Measurements from ENCODE around the gene PGAP1.

Gene PGAP1

DNA sequence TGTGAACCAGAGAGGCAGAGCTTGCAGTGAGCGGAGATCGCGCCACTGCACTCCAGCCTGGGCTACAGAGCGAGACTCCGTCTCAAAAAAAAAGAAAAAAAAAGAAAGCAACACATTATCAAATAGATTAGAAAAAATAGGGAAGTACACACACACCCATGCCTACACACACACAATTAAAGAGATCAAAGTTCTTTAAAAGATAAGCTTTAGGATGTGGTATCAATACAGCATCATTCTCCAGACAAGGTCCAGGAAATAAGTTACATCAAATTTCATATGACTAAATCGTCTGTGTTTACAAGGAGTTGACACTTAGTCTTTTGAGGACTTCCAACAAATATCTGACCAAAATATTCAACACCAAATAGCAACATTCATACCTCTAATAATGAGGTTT, 25.7 kb downstream of the PGAP1 start:
- peaks cover 37% of the 10 kb centered on the region for H3K36me3 ChIP-seq
- TF ChIP-seq, protein P1, sequence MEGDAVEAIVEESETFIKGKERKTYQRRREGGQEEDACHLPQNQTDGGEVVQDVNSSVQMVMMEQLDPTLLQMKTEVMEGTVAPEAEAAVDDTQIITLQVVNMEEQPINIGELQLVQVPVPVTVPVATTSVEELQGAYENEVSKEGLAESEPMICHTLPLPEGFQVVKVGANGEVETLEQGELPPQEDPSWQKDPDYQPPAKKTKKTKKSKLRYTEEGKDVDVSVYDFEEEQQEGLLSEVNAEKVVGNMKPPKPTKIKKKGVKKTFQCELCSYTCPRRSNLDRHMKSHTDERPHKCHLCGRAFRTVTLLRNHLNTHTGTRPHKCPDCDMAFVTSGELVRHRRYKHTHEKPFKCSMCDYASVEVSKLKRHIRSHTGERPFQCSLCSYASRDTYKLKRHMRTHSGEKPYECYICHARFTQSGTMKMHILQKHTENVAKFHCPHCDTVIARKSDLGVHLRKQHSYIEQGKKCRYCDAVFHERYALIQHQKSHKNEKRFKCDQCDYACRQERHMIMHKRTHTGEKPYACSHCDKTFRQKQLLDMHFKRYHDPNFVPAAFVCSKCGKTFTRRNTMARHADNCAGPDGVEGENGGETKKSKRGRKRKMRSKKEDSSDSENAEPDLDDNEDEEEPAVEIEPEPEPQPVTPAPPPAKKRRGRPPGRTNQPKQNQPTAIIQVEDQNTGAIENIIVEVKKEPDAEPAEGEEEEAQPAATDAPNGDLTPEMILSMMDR (IDR thresholded peaks at IDR 0.05; ENCODE audit: low read depth, low read length) = no peak
- no peak for DNase-seq
- no peak overlapping the region for H3K27ac ChIP-seq
- no peak overlapping the region for H3K4me3 ChIP-seq (ENCODE audit: low read depth, low read length)
- no peaks in the 10 kb centered on the region for H3K27me3 ChIP-seq (ENCODE audit: insufficient read depth, low read depth, severe bottlenecking)
- no peaks in the 10 kb centered on the region for H3K9me3 ChIP-seq (ENCODE audit: severe bottlenecking)

DNA sequence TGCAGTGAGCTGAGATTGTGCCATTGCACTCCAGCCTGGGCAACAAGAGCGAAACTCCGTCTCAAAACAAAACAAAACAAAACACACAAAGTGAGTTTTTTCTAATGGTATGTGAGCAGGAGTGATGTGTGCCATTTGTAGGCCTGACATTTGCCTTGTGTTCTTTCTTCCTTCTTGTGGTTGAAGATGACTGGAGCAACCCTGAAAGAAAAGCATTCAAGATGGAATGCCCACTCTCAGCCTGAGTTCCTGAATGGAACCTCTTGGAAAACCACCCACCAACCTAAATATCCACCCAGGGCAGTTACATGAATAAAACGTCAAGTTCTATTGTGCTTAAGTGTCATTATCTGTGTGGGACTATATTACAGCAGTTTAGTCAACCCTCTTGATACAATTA, 26.5 kb downstream of the PGAP1 start:
- Histone ChIP-seq H3K27me3 (ENCODE audit: insufficient read depth, low read depth, severe bottlenecking) (no peaks in the 10 kb centered on the region), H3K4me3 (ENCODE audit: low read depth, low read length) (no peak overlapping the region), H3K36me3 (peaks cover 45% of the 10 kb centered on the region), H3K9me3 (ENCODE audit: severe bottlenecking) (no peaks in the 10 kb centered on the region), H3K27ac (no peak overlapping the region)
- DNase-seq = no peak
- TF ChIP-seq, protein P1 (IDR thresholded peaks at IDR 0.05; ENCODE audit: low read depth, low read length) = no peak

DNA sequence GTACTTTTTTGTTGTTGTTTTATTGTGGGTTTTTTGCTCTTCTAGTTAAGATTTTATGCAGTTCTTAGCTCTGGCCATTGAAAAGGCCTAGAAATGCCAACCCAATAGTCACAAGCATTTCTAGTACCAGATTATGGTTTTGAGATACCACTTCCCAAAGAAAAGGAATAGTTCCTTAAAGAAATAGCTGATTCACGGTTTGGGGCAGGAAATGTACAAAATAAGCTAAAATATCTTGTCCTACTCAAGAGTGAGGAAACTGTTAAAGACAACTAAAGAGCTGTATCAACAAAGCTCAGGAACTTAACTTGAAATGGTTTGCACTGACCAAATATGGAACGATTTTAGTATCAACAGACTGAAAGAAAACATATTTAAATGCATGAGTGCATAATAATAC, 35.4 kb downstream of the PGAP1 start:
- no peak overlapping the region for H3K27ac ChIP-seq
- no peaks in the 10 kb centered on the region for H3K9me3 ChIP-seq (ENCODE audit: severe bottlenecking)
- peaks cover 40% of the 10 kb centered on the region for H3K36me3 ChIP-seq
- no peak overlapping the region for H3K4me3 ChIP-seq (ENCODE audit: low read depth, low read length)
- TF ChIP-seq, protein P1 (IDR thresholded peaks at IDR 0.05; ENCODE audit: low read depth, low read length) = no peak
- DNase-seq = no peak
- H3K27me3 ChIP-seq (ENCODE audit: insufficient read depth, low read depth, severe bottlenecking) = no peaks in the 10 kb centered on the region

DNA sequence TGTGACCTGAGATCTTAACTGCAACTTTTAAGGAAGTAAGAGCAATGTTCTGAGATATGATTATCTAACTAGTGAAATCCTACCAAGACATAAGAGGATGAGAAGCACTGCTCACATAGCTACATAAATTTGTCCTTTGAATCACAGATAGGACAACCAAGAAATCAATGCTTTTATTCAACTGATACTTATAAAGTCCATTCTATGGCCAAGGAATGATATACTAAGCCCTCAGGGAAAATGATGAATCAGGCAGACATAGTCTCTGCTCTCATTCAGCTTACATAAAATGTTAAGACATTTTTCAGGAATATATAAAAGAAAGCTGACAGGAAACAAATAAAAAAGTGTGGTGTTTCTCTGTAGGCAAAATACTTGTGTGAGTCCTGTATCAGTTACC, 39.1 kb downstream of the PGAP1 start:
- H3K9me3 ChIP-seq (ENCODE audit: severe bottlenecking) = no peaks in the 10 kb centered on the region
- TF ChIP-seq, protein P1 (IDR thresholded peaks at IDR 0.05; ENCODE audit: low read depth, low read length) = no peak
- no peak overlapping the region for H3K4me3 ChIP-seq (ENCODE audit: low read depth, low read length)
- DNase-seq = no peak
- H3K27ac ChIP-seq = no peak overlapping the region
- H3K36me3 ChIP-seq = peaks cover 40% of the 10 kb centered on the region
- no peaks in the 10 kb centered on the region for H3K27me3 ChIP-seq (ENCODE audit: insufficient read depth, low read depth, severe bottlenecking)

DNA sequence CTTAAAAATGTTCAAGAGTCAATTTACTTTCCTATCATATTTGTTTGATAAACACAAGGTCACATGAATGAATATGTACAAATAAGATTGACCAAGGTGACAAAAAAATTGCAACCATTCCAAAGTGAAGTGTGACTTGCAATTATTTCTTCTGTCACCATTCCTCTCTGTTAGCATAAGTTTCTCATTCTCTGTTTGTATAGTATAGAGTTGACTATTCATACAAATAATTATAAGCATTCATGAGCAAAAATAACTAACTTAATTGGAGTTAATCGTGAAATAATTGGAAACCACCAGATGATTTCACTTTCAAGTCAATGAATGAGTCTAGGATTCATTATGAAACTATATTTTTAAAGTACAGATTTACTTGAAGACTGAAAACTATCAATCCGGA, 42.1 kb downstream of the PGAP1 start:
- Histone ChIP-seq H3K4me3 (ENCODE audit: low read depth, low read length) (no peak overlapping the region), H3K27me3 (ENCODE audit: insufficient read depth, low read depth, severe bottlenecking) (no peaks in the 10 kb centered on the region), H3K9me3 (ENCODE audit: severe bottlenecking) (no peaks in the 10 kb centered on the region), H3K27ac (no peak overlapping the region), H3K36me3 (peaks cover 46% of the 10 kb centered on the region)
- TF ChIP-seq, protein P1 (IDR thresholded peaks at IDR 0.05; ENCODE audit: low read depth, low read length) = no peak
- no peak for DNase-seq

DNA sequence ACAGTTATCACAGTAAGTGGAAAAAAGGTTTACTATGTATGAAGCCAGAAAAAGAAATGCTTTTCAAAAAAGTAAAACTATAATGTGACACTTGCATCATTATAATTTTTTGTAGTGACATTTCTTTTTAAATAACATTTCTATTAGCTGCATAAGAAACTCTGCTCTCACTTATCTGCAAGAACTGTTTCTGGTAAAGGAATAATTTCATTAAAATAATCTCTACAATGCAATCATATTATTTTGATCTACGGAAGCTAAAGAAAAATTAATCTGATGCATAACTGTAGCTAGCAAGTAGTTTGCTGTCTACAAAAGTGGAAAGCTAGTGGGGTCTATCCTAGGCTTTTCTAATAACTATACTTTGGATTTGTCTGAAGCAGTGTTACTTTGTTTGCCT, 50.1 kb downstream of the PGAP1 start:
- DNase-seq = no peak
- Histone ChIP-seq H3K27me3 (ENCODE audit: insufficient read depth, low read depth, severe bottlenecking) (no peaks in the 10 kb centered on the region), H3K9me3 (ENCODE audit: severe bottlenecking) (no peaks in the 10 kb centered on the region), H3K36me3 (peaks cover 26% of the 10 kb centered on the region), H3K27ac (no peak overlapping the region), H3K4me3 (ENCODE audit: low read depth, low read length) (no peak overlapping the region)
- TF ChIP-seq, protein P1 (IDR thresholded peaks at IDR 0.05; ENCODE audit: low read depth, low read length) = no peak
